Sigmoid colon (tissue), 4 donors: ENCODE data around the gene ZNF682.
"Not testable (repeated sequence)": the region's sequence is repeated elsewhere in the genome, so short reads cannot be mapped to it uniquely, and the experiment has no call there.

Experiments
- EP300 ChIP-seq, 4 donors: sonication (generic); formaldehyde crosslinking; IDR thresholded peaks; one replicate each; pipeline ENCODE4 v1.6.1; 2017; ENCODE audit warnings: antibody characterized with exemption in 4 of 4
- POLR2A ChIP-seq, 2 donors: fragments of 450-650 bp; IDR thresholded peaks; one replicate each; pipeline ENCODE4 v1.6.1; 2016; ENCODE audit warnings: antibody characterized with exemption in 2 of 2, mild to moderate bottlenecking in 2 of 2, moderate library complexity in 2 of 2
- TF ChIP-seq, protein P1 (sequence below), 4 experiments: fragments of 450-650 bp in 3 of 4; fragments of 200-600 bp in 1 of 4; IDR thresholded peaks; one replicate each; pipeline ENCODE4 v1.5.1; 2016 to 2019; ENCODE audit warnings: antibody characterized with exemption in 4 of 4, mild to moderate bottlenecking in 3 of 4, moderate library complexity in 2 of 4

- TF ChIP-seq, protein P1, sequence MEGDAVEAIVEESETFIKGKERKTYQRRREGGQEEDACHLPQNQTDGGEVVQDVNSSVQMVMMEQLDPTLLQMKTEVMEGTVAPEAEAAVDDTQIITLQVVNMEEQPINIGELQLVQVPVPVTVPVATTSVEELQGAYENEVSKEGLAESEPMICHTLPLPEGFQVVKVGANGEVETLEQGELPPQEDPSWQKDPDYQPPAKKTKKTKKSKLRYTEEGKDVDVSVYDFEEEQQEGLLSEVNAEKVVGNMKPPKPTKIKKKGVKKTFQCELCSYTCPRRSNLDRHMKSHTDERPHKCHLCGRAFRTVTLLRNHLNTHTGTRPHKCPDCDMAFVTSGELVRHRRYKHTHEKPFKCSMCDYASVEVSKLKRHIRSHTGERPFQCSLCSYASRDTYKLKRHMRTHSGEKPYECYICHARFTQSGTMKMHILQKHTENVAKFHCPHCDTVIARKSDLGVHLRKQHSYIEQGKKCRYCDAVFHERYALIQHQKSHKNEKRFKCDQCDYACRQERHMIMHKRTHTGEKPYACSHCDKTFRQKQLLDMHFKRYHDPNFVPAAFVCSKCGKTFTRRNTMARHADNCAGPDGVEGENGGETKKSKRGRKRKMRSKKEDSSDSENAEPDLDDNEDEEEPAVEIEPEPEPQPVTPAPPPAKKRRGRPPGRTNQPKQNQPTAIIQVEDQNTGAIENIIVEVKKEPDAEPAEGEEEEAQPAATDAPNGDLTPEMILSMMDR (IDR thresholded peaks at IDR 0.05) = not testable (repeated sequence)
- not testable (repeated sequence) for TF ChIP-seq EP300, POLR2A (IDR thresholded peaks at IDR 0.05)
These were observed 19.4 kb upstream of the ZNF682 start for GRCh38 chr19:20058738-20059137.
